Suprapubic skin (tissue), 4 donors: Measurements from ENCODE around the gene KLF13.

Experiments used
- EP300 ChIP-seq: sonication (generic); formaldehyde crosslinking; IDR thresholded peaks from one replicate; pipeline ENCODE4 v1.6.1; 2017; ENCODE audit warnings: antibody characterized with exemption
- POLR2A ChIP-seq, 2 donors: fragments of 450-650 bp; IDR thresholded peaks; one replicate each; pipeline ENCODE4 v1.6.1; 2017; ENCODE audit warnings: antibody characterized with exemption in 2 of 2, mild to moderate bottlenecking in 2 of 2, moderate library complexity in 2 of 2
- POLR2AphosphoS5 ChIP-seq, 3 donors: sonication (generic); formaldehyde crosslinking; IDR thresholded peaks; one replicate each; pipeline ENCODE4 v1.6.1; 2017; ENCODE audit warnings: antibody characterized with exemption in 3 of 3
- TF ChIP-seq, protein P1 (sequence below), 2 donors: fragments of 200-600 bp in 1 of 2; fragments of 450-650 bp in 1 of 2; sonication (generic) in 1 of 2; IDR thresholded peaks; one replicate each; pipeline ENCODE4 v1.5.1; 2016 to 2019; ENCODE audit warnings: antibody characterized with exemption in 2 of 2, mild to moderate bottlenecking in 1 of 2, moderate library complexity in 1 of 2

DNA sequence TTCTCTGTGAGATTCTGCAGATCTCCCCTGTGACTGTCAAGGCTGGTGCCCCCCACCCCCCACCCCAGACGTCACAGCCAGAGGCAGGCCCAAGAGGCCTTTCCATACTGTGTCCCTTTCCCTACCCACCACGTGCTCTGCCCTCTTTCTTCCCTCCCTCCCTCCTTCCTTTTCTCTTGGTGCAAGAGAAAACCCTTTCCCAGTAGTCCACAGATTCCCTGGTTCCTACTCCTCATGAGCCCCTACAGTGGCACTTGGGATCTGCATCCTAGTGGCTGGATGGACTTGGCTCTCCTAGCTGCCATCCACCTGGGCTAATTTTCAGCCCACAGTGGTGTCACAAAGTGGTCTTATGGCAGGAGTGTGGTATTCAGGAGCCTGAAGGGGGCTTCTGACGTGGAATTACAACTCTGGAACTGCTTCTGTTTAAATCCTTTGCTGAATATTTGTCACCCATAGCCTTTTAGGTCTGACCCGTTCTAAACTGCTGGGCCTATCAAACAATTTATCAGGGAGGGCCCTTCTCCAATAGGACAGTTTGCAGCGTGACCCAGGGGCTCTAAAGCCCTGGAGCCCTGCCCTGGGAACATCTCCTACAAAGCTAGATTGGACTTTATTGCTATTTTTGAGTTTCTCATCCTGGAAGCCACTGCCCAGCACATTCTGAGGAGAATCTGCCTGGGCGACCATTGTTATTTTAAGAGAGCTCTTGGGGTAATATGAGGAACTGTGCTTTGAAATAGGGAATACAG lies 35.3 kb downstream of the KLF13 start:
- TF ChIP-seq, protein P1, sequence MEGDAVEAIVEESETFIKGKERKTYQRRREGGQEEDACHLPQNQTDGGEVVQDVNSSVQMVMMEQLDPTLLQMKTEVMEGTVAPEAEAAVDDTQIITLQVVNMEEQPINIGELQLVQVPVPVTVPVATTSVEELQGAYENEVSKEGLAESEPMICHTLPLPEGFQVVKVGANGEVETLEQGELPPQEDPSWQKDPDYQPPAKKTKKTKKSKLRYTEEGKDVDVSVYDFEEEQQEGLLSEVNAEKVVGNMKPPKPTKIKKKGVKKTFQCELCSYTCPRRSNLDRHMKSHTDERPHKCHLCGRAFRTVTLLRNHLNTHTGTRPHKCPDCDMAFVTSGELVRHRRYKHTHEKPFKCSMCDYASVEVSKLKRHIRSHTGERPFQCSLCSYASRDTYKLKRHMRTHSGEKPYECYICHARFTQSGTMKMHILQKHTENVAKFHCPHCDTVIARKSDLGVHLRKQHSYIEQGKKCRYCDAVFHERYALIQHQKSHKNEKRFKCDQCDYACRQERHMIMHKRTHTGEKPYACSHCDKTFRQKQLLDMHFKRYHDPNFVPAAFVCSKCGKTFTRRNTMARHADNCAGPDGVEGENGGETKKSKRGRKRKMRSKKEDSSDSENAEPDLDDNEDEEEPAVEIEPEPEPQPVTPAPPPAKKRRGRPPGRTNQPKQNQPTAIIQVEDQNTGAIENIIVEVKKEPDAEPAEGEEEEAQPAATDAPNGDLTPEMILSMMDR (IDR thresholded peaks at IDR 0.05), result no peak
- no peak for TF ChIP-seq POLR2AphosphoS5 (IDR thresholded peaks at IDR 0.05)
- TF ChIP-seq POLR2A (IDR thresholded peaks at IDR 0.05), result no peak
- no peak for TF ChIP-seq EP300
